Measurements from ENCODE around the gene ZNF23. TPM values are rescaled to one million over a fixed set of nuclear protein-coding genes. Genes with fewer than 3 reads are reported as not detected.

ZNF23 gene
- total RNA-seq, 4 donors from 2014 or later: 5.9 to 13.8 (median 9.5) TPM

DNA sequence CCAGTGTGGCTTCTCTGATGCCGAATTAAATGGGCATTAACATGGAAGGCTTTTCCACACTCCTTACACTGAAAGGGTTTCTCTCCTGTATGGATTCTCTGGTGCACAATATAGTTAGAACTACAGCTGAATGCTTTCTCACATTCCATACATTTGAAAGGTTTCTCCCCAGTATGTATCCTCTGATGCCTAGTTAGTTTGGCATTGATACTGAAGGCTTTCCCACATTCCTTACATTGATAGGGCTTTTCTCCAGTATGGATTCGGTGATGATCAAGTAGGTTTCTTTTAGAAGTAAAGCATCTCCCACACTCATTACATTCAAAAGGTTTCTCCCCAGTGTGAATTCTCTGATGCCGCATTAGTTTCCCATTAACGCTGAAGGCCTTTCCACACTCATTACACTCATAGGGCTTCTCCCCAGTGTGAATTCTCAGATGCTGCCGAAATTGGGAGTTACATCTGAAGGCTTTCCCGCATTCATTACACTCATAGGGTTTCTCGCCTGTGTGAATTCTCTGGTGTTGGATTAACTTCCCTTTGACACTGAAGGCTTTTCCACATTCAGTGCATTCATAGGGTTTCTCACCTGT lies 13.7 kb downstream of the ZNF23 start:
- H3K36me3 ChIP-seq: peaks cover 50 to 55% of the 10 kb centered on the region in 2 donors
- no peaks in the 10 kb centered on the region for H3K27me3 ChIP-seq
- H3K4me3 ChIP-seq (replicated peaks in 1 of 3): no peak overlapping the region
- no peak overlapping the region for H3K27ac ChIP-seq
- no peak for DNase-seq
- intact Hi-C loops (cut with DNase I): no loop called here
- no peak for TF ChIP-seq POLR2A (IDR thresholded peaks at IDR 0.05)
- TF ChIP-seq, protein P1, sequence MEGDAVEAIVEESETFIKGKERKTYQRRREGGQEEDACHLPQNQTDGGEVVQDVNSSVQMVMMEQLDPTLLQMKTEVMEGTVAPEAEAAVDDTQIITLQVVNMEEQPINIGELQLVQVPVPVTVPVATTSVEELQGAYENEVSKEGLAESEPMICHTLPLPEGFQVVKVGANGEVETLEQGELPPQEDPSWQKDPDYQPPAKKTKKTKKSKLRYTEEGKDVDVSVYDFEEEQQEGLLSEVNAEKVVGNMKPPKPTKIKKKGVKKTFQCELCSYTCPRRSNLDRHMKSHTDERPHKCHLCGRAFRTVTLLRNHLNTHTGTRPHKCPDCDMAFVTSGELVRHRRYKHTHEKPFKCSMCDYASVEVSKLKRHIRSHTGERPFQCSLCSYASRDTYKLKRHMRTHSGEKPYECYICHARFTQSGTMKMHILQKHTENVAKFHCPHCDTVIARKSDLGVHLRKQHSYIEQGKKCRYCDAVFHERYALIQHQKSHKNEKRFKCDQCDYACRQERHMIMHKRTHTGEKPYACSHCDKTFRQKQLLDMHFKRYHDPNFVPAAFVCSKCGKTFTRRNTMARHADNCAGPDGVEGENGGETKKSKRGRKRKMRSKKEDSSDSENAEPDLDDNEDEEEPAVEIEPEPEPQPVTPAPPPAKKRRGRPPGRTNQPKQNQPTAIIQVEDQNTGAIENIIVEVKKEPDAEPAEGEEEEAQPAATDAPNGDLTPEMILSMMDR (IDR thresholded peaks at IDR 0.05): no peak
- no peaks in the 10 kb centered on the region for H3K4me1 ChIP-seq
- H3K9me3 ChIP-seq: peaks cover 12% of the 10 kb centered on the region
- 98% methylated on average over 7 of the region's 7 CpGs for WGBS, 2 donors

DNA sequence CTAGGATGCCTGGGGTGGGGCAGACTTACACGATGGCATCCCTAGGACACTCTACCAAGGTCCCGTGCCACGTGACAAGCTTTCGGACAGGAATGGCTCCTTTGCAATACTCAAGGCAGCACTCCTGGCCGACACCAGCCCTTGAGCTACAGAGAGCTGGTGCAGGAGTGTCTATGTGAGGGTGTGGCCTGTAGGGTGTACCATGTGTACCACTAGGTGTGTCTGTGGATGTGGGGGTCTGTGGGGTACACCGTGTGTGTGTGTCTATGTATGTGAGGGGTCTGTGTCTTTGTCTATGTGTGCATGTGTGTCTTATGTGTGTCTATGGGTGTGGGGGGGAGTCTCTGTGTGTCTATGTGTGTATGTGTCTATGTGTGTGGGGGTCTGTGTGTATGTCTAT lies 18.3 kb downstream of the ZNF23 start:
- intact Hi-C loops (cut with DNase I): no loop called here
- no peak for DNase-seq
- 93 to 100% methylated on average over 1 to 6 of the region's 6 CpGs for WGBS, 2 donors
- Histone ChIP-seq H3K4me3 (replicated peaks in 1 of 3) (no peak overlapping the region), H3K27me3 (no peaks in the 10 kb centered on the region), H3K4me1 (no peaks in the 10 kb centered on the region), H3K9me3 (peaks cover 2% of the 10 kb centered on the region), H3K27ac (no peak overlapping the region), H3K36me3 (peaks cover 3 to 10% of the 10 kb centered on the region in 2 donors)
- TF ChIP-seq POLR2A (IDR thresholded peaks at IDR 0.05): no peak
- TF ChIP-seq, protein P1 (IDR thresholded peaks at IDR 0.05): no peak

DNA sequence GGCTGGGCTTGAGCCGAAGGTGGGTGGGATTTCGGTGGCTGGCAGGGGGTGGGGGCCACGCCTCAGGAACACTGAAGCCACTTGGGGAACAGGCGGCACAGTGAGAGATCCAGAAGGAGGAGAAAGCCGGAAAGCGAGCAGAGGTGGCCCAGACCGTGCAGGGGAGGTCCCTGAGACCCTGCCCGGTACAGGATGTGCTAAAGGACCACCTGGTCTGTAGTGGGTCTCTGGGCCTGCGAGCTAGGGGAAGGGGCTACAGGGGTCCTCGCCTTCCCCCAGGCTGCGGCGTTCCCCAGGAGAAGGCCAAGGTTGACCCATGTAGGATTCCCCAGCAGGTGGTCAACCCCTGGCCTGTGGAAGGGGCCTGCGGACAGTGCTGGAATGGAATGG lies 20.0 kb downstream of the ZNF23 start, which contains the start of gene TLE7:
TSS of gene TLE7 (minus strand) at position 4 of the 390 bp plus-strand sequence. CDS start 8,730 bp downstream, outside the sequence.
- no peaks in the 10 kb centered on the region for H3K36me3 ChIP-seq
- H3K27me3 ChIP-seq: no peaks in the 10 kb centered on the region
- H3K9me3 ChIP-seq: no peaks in the 10 kb centered on the region
- TF ChIP-seq, protein P1 (IDR thresholded peaks at IDR 0.05): no peak
- no peak for TF ChIP-seq POLR2A (IDR thresholded peaks at IDR 0.05)
- DNase-seq: no peak
- WGBS, 2 donors: 68 to 84% methylated on average over 8 to 13 of the region's 13 CpGs
- no peaks in the 10 kb centered on the region for H3K4me1 ChIP-seq
- intact Hi-C loops (cut with DNase I): no loop called here
- no peak within 1 kb of the TSS for H3K4me3 ChIP-seq (replicated peaks in 1 of 3)
- no peak within 1 kb of the TSS for H3K27ac ChIP-seq

DNA sequence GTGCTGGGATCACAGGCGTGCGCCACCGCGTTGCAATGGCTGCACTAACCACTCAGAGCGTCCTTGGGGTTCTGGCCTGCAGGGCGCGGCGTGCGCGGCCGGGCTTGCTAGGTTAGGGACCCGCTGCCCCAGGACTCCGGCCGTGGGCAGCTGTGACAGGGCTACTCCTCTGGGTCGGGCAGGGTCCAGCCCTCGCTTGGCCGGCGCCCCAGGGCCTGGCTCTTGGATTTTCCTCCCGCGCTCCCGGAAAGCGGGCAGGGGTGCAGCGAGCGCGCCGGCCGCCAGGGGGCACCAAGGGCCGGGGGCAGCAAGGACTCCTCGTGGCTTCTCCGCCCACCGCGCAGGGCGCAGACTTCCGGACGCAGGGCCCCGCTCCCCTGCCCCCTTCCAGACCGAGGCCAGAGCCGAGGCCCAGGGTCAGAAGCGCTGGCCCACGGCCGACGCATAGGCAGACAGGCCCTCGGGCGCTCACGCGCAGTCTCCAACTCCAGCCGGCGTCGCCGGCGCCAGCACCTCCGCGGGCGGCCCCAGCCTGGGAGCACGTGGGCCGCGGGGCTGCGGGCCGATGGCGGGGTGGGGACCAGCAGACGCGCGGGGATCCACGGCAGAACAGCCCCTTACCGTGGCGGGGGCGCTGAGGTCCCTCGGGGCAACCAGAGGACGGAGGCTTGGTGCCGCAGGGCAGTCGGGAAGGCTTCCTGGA lies 20.5 kb downstream of the ZNF23 start:
- H3K36me3 ChIP-seq: no peaks in the 10 kb centered on the region
- TF ChIP-seq, protein P1 (IDR thresholded peaks at IDR 0.05): peak in 2 of 6 experiments; percentile 8 to 22
- no peak for TF ChIP-seq POLR2A (IDR thresholded peaks at IDR 0.05)
- WGBS, 2 donors: 39 to 43% methylated on average over 24 to 25 of the region's 71 CpGs
- no peak for DNase-seq
- no peaks in the 10 kb centered on the region for H3K4me1 ChIP-seq
- no peaks in the 10 kb centered on the region for H3K9me3 ChIP-seq
- H3K27me3 ChIP-seq: no peaks in the 10 kb centered on the region
- intact Hi-C loops (cut with DNase I): no loop called here
- H3K4me3 ChIP-seq (replicated peaks in 1 of 3): no peak overlapping the region
- H3K27ac ChIP-seq: no peak overlapping the region

DNA sequence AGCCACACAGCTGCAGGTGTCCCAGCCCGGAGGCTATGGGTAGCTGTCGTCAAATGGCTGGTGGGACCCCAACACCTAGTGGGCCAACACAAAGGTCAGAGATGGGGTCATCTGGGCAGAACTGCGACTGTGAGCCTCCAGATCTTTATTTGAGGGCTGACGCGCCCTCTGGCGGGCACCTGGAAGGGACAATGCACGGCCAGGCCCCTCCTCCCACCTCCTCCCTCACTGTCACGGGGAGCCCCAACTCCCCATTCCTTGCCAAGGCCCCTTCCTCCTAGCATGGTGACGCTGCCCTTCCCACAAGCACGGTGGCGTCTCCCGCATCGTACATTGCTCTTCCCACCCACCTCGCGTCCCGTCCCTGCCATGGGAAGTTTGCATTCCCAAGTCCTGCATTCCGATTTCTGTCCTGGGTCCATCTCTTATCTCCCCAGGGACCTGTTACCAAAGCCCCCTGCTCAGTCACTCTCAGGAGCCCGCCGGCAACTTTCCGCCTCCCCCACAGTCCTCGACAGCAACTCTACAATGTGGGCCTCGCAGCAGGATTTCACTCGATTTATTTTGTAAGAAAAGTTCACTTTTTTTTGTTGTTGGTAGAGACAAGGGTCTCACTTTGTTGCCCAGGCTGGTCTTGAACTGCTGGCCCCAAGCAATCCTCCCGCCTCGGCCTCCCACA lies 21.2 kb downstream of the ZNF23 start:
- Histone ChIP-seq H3K27me3 (no peaks in the 10 kb centered on the region), H3K9me3 (no peaks in the 10 kb centered on the region), H3K4me1 (no peaks in the 10 kb centered on the region), H3K4me3 (replicated peaks in 1 of 3) (no peak overlapping the region), H3K27ac (no peak overlapping the region), H3K36me3 (no peaks in the 10 kb centered on the region)
- 72 to 76% methylated on average over 24 of the region's 25 CpGs for WGBS, 2 donors
- no peak for DNase-seq
- TF ChIP-seq POLR2A (IDR thresholded peaks at IDR 0.05): no peak
- TF ChIP-seq, protein P1 (IDR thresholded peaks at IDR 0.05): no peak
- intact Hi-C loops (cut with DNase I): no loop called here

Data from thyroid gland (tissue), 4 donors.